Measurements from ENCODE around the gene SLC31A1. TPM values are rescaled to one million over a fixed set of nuclear protein-coding genes. Genes with fewer than 3 reads are reported as not detected.
"Not testable (repeated sequence)": the region's sequence is repeated elsewhere in the genome, so short reads cannot be mapped to it uniquely, and the experiment has no call there.

The SLC31A1 gene
- total RNA-seq, 1 experiment from 2014 or later: 13.3 TPM

DNA sequence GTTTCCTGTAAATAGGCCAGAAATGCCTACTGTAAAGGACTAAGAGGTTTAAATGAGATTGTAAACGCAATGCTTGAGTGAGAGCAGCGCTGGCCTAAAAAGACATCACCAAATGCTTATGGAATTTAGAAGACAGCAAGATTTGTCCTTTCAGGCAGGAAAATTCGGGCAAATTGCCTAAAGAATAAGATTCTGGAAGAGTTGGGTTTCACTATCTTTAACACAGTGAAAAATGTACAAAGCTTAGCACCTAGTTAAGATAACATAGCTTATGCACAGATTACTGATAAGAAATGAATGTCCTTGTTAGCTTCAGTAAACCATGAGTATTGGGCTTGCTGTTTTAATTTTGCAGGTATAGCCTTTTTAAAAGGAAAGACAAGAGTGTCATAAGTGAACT is 4.9 kb upstream of the SLC31A1 start:
- in situ Hi-C loops (cut with HindIII; ENCODE audit: low pct_unique_long_range_greater_than_20kb, low sequenced_read_pairs): no loop called here
- DNase-seq (ENCODE audit: low read depth): no peak

DNA sequence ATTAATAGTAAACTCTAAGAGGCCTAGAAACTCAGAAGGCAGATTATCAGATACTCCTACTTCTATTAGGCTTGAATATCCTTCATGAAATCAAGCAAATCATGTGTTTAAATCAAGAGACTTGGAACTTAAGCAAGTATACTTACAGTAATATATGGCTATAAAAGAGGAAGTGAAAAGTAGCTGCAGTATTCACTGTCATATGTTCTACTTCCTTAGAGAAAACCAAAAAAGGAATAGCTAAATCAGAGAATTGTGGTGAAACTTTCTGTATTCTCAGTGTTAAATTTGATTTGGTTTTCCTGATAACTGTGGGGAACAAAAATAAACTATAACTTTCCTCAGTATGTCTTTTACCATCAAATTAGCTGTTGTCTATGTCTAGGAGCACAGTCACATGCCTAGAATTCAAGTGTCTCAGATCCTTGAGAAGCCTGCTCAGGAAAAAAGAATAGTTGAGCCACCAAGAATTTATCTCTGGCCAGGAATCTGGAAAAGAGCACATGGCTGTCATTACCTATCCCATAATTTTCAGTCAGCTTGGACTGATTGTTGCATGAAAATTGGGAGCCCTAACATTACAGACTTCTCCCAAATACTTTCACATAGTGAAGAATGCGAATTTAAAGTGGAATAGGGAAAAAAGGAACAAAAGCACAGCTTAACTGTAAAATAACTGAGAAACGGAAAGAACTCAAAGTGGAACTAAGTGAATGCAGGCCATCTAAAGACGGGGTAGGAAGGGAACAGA is 2.0 kb upstream of the SLC31A1 start:
- in situ Hi-C loops (cut with HindIII; ENCODE audit: low pct_unique_long_range_greater_than_20kb, low sequenced_read_pairs): no loop called here
- no peak for DNase-seq (ENCODE audit: low read depth)

DNA sequence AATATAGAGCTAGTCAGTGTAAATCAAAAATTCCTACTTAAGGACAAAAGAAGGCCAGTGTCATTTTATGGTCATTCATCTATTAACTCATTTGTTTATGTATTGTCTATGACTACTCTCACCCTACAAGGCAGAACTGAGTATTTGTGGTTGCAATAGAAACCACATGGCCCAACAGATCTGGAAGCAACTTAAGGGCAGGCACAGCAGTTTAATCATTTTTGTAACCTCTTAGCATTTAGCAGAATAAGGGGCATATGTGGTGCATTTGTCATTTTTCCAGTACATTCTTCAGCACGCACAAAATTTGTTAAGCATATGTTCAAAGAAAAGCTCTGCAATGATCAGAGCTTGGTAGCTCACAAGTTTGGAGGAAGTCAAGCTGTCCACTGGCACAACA is 1.4 kb upstream of the SLC31A1 start:
- peak; percentile 30 for DNase-seq (ENCODE audit: low read depth)

DNA sequence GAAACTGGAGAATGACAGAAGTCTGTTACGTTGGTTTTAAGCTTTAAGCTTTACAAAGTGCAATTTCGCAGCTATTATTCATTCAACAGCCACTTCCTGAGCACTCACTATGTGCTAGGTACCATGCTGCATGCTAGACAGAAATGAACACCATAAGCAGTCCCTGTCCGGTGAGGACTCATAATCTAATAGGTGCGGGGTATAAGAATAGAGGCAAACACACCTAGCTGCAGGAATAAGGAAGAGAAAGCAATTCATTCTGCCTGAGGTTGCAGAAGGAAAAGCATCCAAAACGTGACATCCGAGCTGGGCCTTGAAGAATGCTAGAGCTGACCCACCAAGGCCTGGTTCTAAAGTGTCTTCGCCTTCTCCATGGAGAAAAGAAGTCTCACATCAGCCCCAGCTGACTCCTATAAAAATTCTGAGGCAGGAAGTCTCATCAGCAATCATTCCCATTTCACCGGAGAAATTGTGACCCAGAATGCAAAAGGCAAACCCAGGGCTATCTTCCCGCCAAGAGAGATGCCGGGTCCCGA is 809 bp upstream of the SLC31A1 start:
- in situ Hi-C loops (cut with HindIII; ENCODE audit: low pct_unique_long_range_greater_than_20kb, low sequenced_read_pairs): no loop called here
- peak; percentile 12 for DNase-seq (ENCODE audit: low read depth)

More for the DNA sequence above, 1.4 kb upstream of the SLC31A1 start:
- in situ Hi-C loops (cut with HindIII; ENCODE audit: low pct_unique_long_range_greater_than_20kb, low sequenced_read_pairs): no loop called here

DNA sequence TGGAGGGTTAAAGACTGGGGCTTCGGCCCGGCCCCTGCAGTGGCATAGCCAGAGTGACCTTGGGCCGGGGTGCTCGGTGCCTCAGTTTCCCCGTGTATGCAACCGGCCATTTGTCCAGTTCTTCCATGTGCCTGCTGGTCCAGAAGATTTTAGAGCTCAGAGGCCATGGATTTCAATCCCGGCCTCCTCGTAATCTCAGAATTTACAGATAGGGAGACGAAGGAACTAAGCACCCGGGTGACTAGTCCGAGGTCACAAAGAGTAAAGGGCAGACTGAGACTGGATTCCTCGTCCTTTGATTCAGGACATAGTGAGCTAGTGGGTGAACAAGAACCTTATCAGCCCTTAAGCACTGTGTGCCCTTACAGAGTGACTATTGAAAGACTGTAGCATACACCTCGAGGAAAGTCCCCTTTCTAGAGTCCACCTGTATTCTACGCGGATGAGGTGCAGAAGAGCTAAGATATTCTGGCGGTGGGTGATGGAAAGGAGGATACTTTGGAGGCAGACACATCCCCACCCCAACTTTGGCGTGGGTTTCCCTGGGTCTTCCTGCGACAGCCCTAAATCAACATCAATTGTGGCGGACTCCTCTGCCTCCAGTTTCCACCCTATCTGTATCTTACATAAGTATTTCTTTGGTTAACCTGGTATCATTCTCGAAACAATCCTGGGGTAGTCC is 597 bp downstream of the SLC31A1 start:
- in situ Hi-C loops (cut with HindIII; ENCODE audit: low pct_unique_long_range_greater_than_20kb, low sequenced_read_pairs): no loop called here

DNA sequence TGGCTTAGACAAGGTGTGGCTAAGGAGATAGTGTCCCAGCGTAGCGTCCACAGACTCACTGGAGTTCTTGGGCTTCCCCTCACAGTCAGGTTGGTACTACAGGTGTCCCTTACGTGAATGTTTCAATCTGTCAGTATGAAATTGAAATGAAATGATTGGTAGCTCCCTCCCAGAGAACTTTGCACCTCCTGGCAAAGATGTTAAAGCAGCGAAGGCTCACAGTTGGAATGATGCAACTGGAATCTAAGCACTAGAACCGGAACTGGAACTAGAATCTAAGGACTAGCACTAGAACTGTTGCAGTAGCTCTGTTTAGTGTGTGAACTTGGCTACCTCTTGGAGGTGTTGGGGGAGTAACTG is 1.1 kb downstream of the SLC31A1 start:
- peak; percentile 2 for DNase-seq (ENCODE audit: low read depth)

More for the DNA sequence above, 597 bp downstream of the SLC31A1 start:
- DNase-seq (ENCODE audit: low read depth): no peak

DNA sequence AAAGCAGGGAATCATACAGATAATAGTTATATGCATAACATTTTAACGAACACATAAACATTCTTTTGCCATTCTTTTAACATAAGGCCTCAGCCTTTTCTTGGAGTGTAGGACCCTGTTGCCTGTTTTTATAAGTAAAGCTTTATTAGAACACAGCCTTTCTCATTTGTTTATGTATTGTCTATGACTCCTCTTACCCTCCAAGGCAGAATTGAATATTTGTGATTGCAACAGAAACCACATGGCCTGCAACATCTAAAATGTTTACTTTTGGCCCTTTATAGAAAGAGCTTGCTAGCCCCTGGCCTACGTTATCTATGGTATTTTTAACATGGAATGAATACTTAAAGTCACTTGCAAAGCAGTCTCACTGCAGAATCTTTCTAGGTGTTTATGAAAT is 2.6 kb downstream of the SLC31A1 start:
- DNase-seq (ENCODE audit: low read depth): no peak
- in situ Hi-C loops (cut with HindIII; ENCODE audit: low pct_unique_long_range_greater_than_20kb, low sequenced_read_pairs): no loop called here

More for the DNA sequence above, 1.1 kb downstream of the SLC31A1 start:
- in situ Hi-C loops (cut with HindIII; ENCODE audit: low pct_unique_long_range_greater_than_20kb, low sequenced_read_pairs): no loop called here

DNA sequence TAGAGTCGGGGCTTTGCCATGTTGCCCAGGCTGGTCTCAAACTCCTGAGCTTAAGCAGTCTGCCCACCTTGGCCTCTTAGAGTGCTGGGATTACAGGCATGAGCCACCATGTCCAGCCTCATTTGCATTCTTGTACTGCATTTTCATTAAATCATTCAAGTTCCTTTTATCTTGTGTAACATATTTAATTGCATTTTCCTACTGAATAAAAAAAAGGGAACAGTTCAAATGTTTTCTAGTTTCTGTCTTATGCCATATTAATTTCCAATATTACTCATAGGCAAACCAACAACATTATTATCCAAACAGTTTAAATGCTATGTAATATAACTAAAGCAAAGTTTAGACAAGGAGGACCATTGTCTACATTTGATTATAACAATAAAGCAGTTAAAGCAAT is 6.1 kb downstream of the SLC31A1 start:
- no peak for DNase-seq (ENCODE audit: low read depth)
- in situ Hi-C loops (cut with HindIII; ENCODE audit: low pct_unique_long_range_greater_than_20kb, low sequenced_read_pairs): no loop called here

DNA sequence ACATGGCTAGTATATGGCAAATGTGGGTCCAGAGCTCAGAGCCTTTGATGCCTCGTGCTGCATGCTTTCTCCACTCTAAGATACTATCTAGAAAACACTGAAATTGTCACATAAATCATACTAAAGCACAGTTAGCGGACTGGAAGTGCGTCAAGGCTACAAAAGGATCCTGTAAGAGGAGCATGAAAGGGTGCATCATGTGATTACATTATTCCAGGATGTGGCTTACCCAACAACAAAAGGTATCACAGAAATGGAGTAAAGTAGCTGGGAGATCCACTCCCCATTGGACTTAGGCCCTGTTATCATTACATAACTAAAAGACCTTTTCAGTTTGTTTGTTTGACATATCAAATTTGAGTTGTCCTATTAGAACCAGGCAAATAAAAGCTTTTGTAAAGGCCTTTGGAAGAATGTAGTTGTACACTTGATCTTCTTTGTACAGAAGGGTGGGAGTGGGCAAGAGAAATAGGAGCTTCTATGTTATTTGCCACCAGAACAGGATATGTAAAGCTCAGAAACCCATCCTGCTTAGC is 6.9 kb downstream of the SLC31A1 start:
- no peak for DNase-seq (ENCODE audit: low read depth)

DNA sequence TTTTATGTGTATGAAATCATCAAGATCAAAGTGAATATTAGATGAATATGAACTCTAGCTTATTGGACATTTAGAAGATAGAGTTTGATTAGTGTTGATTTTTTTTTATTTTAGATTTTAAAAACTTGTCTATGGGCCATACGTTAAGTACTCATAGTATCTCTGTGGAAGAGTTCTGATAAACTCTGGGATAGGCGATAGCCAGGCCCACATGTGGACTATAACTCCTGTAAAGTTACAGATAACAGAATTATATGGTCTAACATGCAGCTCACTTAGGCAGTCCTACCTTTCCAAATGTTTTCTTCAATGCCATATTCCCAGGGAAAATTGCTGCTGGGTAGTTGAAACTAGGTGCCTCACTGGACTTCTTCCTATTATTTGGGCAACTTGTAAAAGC is 10.4 kb downstream of the SLC31A1 start:
- in situ Hi-C loops (cut with HindIII; ENCODE audit: low pct_unique_long_range_greater_than_20kb, low sequenced_read_pairs): no loop called here
- DNase-seq (ENCODE audit: low read depth): no peak

More for the DNA sequence above, 6.9 kb downstream of the SLC31A1 start:
- in situ Hi-C loops (cut with HindIII; ENCODE audit: low pct_unique_long_range_greater_than_20kb, low sequenced_read_pairs): no loop called here

DNA sequence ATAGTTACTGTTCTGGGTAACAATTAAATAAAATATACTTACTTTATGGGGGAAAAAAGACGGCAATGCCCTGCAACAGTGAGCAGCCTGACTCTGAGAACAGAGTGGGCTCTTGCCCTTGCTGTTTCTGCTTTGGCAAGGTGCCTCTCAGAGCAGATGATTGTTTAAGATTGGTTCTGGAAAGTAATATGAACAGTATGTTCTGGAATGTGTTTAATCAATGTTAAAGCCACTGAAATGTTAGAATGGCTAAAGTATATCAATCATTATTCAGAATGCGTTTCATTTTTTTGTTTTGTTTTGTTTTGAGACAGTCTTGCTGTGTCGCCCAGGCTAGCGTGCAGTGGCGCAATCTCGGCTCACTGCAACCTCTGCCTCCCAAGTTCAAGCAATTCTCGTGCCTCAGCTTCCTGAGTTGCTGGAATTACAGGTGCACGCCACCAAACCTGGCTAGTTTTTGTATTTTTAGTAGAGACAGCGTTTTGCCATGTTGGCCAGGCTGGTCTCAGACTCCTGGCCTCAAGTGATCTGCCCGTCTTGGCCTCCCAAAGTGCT is 14.4 kb downstream of the SLC31A1 start:
- DNase-seq (ENCODE audit: low read depth); in situ Hi-C loops (cut with HindIII; ENCODE audit: low pct_unique_long_range_greater_than_20kb, low sequenced_read_pairs): not testable (repeated sequence)

DNA sequence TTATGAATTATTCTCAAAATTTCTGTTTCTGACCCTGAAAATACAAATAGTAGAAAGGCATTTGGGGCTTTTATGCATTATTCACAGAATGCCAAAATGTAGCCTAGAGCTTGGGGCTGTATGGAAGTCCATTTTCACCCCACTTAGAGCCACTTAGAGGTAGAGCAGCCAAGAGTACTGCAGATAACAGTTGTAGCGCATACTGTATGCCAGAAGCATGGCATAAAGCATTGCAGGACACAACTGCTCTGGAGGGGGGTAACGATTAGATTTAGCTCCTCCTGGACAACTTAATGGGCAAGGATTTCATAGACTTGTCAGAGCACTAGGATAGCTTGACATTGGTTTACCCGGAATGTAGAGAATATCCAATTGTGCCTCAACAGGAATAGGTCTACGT is 15.7 kb downstream of the SLC31A1 start:
- no peak for DNase-seq (ENCODE audit: low read depth)
- in situ Hi-C loops (cut with HindIII; ENCODE audit: low pct_unique_long_range_greater_than_20kb, low sequenced_read_pairs): no loop called here

DNA sequence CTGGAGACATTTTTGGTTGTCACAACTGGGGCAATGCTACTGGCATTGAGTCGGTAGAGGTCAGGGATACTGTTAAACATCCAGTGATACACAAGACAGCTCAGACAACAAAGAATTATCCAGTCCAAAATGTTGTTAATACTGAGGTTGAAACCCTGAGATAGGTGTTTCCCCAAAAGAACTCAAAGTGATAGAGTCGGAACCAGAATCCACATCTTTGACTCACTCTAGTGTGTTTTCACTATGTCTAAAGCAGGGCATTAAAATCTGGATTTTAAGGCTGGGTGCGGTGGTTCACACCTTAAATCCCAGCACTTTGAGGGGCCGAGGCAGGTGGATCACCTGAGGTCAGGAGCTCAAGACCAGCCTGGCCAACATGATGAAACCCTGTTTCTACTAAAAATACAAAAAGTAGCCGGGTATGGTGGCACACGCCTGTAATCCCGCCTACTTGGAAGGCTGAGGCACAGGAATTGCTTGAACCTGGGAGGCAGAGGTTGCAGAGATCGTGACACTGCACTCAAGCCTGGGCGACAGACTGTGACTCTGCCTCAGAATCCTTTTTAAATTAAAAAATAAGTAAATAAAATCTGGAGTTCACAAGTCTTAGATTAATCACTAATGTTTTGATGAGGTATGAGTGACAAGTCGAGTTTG is 17.0 kb downstream of the SLC31A1 start:
- in situ Hi-C loops (cut with HindIII; ENCODE audit: low pct_unique_long_range_greater_than_20kb, low sequenced_read_pairs): no loop called here
- no peak for DNase-seq (ENCODE audit: low read depth)

DNA sequence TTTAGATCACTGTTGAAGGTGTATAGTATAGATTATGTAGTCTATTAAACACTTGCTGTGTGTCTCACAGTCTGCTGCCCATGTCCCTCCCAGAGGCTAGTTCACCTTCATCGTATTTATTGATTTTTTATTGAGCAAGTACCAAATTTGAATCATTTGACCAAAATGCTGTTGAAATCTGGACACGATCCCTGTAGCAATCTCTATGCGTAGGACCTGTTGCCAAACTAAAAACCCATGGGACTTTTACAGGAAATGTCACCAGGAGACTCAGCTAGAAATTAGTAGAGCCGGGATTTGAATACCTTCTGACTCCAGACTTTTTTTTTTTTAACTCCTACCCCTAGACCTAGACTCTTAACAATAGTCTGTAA is 17.5 kb downstream of the SLC31A1 start:
- in situ Hi-C loops (cut with HindIII; ENCODE audit: low pct_unique_long_range_greater_than_20kb, low sequenced_read_pairs): no loop called here

DNA sequence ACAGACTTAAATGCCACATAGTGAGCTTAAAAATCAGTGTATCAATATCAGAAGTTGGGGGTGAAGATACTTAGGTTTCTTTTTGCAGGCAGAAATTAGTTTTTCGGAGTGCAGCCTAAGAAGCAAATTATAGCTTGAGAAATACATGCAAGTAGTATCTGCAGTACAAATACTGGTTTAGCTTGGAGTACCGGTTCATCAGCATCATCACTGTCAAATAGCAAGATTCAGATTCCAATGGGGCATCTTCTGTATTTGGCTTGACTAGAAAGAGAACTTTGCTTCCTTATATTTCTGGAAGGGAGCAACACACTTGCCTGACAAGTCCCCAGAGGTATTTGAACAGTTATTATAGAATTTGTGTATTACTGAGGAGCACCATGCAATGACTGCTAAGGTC is 19.8 kb downstream of the SLC31A1 start:
- in situ Hi-C loops (cut with HindIII; ENCODE audit: low pct_unique_long_range_greater_than_20kb, low sequenced_read_pairs): no loop called here
- no peak for DNase-seq (ENCODE audit: low read depth)

More for the DNA sequence above, 17.5 kb downstream of the SLC31A1 start:
- no peak for DNase-seq (ENCODE audit: low read depth)

DNA sequence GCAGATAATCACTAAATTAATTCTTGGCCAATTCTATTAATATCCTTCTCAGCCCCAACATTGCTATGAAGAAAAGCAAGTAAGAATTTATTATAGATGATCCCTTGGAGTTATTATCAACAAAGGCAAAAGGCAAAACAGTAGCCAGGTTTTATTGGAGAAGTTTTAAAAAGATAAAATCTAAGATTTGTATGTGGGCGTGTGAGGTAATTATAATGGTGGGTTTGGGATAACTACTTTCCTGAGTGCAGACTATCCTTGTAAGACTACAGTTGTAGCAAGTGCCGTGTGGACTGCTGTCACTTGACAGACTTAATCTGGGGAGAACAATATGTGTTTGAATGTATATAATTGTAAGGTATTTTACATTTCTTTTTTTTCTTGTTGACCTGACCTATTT is 23.2 kb downstream of the SLC31A1 start:
- in situ Hi-C loops (cut with HindIII; ENCODE audit: low pct_unique_long_range_greater_than_20kb, low sequenced_read_pairs): no loop called here
- no peak for DNase-seq (ENCODE audit: low read depth)

DNA sequence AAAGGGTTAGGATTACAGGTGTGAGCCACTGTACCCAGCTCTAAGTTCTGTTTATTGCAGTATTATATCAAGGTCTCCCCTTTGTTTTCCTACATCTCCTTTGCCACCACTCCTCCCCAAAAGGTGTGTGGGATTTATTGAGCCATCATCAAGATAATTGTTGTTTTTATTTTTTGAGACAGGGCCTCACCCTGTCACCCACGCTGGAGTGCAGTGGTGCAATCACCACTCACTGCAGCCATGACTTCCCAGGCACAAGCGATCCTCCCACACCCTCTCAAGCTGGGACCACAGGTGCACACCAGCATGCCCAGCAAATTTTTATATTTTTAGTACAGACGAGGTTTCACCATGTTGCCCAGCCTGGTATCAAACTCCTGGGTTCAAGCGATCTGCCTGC is 24.6 kb downstream of the SLC31A1 start:
- in situ Hi-C loops (cut with HindIII; ENCODE audit: low pct_unique_long_range_greater_than_20kb, low sequenced_read_pairs): no loop called here
- no peak for DNase-seq (ENCODE audit: low read depth)

DNA sequence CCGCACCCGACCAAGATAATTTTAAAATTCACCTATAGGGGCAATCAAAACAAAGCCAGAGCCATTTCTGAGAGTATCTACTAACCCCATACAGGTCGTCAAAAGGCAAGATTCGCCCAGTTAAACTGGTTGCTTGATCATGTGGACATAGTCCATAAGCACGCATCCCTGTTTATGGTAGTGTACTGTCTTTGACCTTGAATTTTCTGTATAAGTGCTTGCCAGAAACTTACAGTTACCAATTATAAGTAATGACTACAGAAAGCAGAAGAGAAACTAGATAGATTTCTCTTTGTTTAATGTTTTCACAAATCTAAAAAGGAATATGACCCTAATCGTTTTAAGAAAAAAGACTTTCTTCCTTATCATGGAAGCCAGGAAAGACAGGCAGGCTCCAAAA is 25.6 kb downstream of the SLC31A1 start:
- in situ Hi-C loops (cut with HindIII; ENCODE audit: low pct_unique_long_range_greater_than_20kb, low sequenced_read_pairs): no loop called here
- DNase-seq (ENCODE audit: low read depth): no peak

DNA sequence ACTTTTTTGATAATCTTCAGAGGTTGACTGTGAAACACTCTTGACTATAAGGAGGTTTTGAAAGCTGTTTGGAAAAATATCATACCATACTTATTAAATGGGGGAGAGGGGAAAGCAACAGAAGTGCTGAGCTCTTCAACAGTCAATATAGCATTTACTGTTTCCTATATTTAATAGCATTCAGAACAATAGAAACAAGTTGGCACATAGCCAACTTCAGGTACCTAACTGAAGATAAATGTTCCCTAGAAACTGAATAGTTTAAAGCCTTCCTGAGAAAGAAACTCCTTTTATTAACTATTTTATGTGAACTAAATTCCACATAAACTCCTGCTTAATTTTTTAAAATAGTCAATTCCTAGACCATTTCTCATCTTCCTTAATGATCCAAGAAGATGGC is 26.3 kb downstream of the SLC31A1 start:
- in situ Hi-C loops (cut with HindIII; ENCODE audit: low pct_unique_long_range_greater_than_20kb, low sequenced_read_pairs): no loop called here
- DNase-seq (ENCODE audit: low read depth): no peak
